ENCODE measurements around the gene C2CD4A.

Gene C2CD4A

DNA sequence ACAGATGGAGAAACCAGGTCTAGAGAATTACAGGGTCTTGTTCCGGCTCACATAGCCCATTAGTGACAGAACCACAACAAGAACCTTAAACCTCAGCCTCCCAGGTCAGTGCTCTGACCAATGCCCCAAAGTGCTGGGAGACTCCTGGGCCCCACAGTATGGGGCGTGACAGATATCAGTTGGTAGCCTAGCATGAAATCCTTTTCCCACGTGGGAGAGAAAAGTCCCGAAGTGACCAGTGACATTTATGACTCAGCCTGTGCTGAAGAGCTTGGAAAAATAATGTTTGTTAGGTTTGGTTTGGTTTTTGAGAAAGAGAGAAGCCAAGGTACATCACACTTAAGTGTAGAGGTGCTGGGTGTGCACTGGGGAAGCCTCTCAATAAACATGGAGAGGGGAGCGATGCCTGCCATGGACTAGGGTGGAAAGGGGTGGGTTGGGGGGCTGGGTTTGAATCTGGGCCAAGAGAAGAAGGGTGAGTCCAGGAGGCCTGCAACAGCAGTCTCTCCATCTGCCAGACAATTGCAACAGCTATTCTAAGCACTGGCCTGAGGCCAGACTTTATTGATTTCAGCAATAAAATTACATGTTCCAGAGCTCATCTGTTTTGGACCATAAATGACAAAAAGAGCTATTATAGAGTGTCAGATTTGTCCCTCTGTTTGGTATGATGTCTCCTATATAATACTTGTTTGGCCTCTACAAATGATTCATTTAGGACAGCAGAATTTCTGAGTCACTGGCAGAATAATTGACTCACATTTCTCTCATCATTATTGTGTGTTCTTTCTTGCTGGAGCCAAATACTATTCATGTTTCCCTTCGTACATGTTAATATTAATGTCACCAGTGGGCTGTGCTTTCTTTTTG lies 43.4 kb downstream of the C2CD4A start:
- H3K9me2 ChIP-seq (replicated peaks; ENCODE audit: low read depth, low read length), result no peaks in the 10 kb centered on the region
- no peaks in the 10 kb centered on the region for H3K79me2 ChIP-seq (ENCODE audit: insufficient read depth, low read length)
- no peaks in the 10 kb centered on the region for H3K27me3 ChIP-seq (ENCODE audit: insufficient read depth, low read length, poor library complexity, severe bottlenecking)
- H2AFZ ChIP-seq (ENCODE audit: low read length), result no peak overlapping the region
- no peak overlapping the region for H3K4me3 ChIP-seq (ENCODE audit: low read length, poor library complexity, severe bottlenecking)
- H3F3A ChIP-seq (ENCODE audit: low read depth), result no peaks in the 10 kb centered on the region
- no peaks in the 10 kb centered on the region for H4K20me1 ChIP-seq (ENCODE audit: insufficient read depth, low read length, poor library complexity, severe bottlenecking)
- H3K9me3 ChIP-seq (ENCODE audit: insufficient read depth, low read depth, low read length), result no peaks in the 10 kb centered on the region
- no peak overlapping the region for H3K9ac ChIP-seq (ENCODE audit: low read depth, low read length, poor library complexity, severe bottlenecking)
- no peak overlapping the region for H3K4me2 ChIP-seq (ENCODE audit: low read depth, low read length, poor library complexity, severe bottlenecking)
- H3K36me3 ChIP-seq (ENCODE audit: insufficient read depth, low read length), result no peaks in the 10 kb centered on the region
- no peak for TF ChIP-seq CTCF (conservative IDR thresholded peaks at IDR 0.05; ENCODE audit: low read length)
- no peak for TF ChIP-seq EZH2phosphoT487 (IDR thresholded peaks at IDR 0.05; ENCODE audit: borderline replicate concordance)
- H3K4me1 ChIP-seq (ENCODE audit: insufficient read depth, low read length, poor library complexity, severe bottlenecking), result no peaks in the 10 kb centered on the region

- TF ChIP-seq CTCF (conservative IDR thresholded peaks at IDR 0.05; ENCODE audit: low read length) (no peak), EZH2phosphoT487 (IDR thresholded peaks at IDR 0.05; ENCODE audit: borderline replicate concordance) (no peak)
- H3K9me3 ChIP-seq (ENCODE audit: insufficient read depth, low read depth, low read length), result no peaks in the 10 kb centered on the region
- no peaks in the 10 kb centered on the region for H3K36me3 ChIP-seq (ENCODE audit: insufficient read depth, low read length)
- no peaks in the 10 kb centered on the region for H3K4me1 ChIP-seq (ENCODE audit: insufficient read depth, low read length, poor library complexity, severe bottlenecking)
- H3K9ac ChIP-seq (ENCODE audit: low read depth, low read length, poor library complexity, severe bottlenecking), result no peak overlapping the region
- H3F3A ChIP-seq (ENCODE audit: low read depth), result no peaks in the 10 kb centered on the region
- no peak overlapping the region for H3K4me2 ChIP-seq (ENCODE audit: low read depth, low read length, poor library complexity, severe bottlenecking)
- H3K79me2 ChIP-seq (ENCODE audit: insufficient read depth, low read length), result no peaks in the 10 kb centered on the region
- no peak overlapping the region for H2AFZ ChIP-seq (ENCODE audit: low read length)
- no peaks in the 10 kb centered on the region for H3K9me2 ChIP-seq (replicated peaks; ENCODE audit: low read depth, low read length)
- no peaks in the 10 kb centered on the region for H3K27me3 ChIP-seq (ENCODE audit: insufficient read depth, low read length, poor library complexity, severe bottlenecking)
- H4K20me1 ChIP-seq (ENCODE audit: insufficient read depth, low read length, poor library complexity, severe bottlenecking), result no peaks in the 10 kb centered on the region
- no peak overlapping the region for H3K4me3 ChIP-seq (ENCODE audit: low read length, poor library complexity, severe bottlenecking)
Observed at GRCh38 chr15:62112081-62112480, 45.3 kb downstream of the C2CD4A start.

- no peaks in the 10 kb centered on the region for H3K36me3 ChIP-seq (ENCODE audit: insufficient read depth, low read length)
- H2AFZ ChIP-seq (ENCODE audit: low read length), result no peak overlapping the region
- no peaks in the 10 kb centered on the region for H3F3A ChIP-seq (ENCODE audit: low read depth)
- no peaks in the 10 kb centered on the region for H3K9me2 ChIP-seq (replicated peaks; ENCODE audit: low read depth, low read length)
- H3K4me1 ChIP-seq (ENCODE audit: insufficient read depth, low read length, poor library complexity, severe bottlenecking), result no peaks in the 10 kb centered on the region
- no peak overlapping the region for H3K4me2 ChIP-seq (ENCODE audit: low read depth, low read length, poor library complexity, severe bottlenecking)
- H3K79me2 ChIP-seq (ENCODE audit: insufficient read depth, low read length), result no peaks in the 10 kb centered on the region
- H3K4me3 ChIP-seq (ENCODE audit: low read length, poor library complexity, severe bottlenecking), result no peak overlapping the region
- H3K9ac ChIP-seq (ENCODE audit: low read depth, low read length, poor library complexity, severe bottlenecking), result no peak overlapping the region
- no peak for TF ChIP-seq CTCF (conservative IDR thresholded peaks at IDR 0.05; ENCODE audit: low read length)
- TF ChIP-seq EZH2phosphoT487 (IDR thresholded peaks at IDR 0.05; ENCODE audit: borderline replicate concordance), result no peak
- H3K27me3 ChIP-seq (ENCODE audit: insufficient read depth, low read length, poor library complexity, severe bottlenecking), result no peaks in the 10 kb centered on the region
- no peaks in the 10 kb centered on the region for H3K9me3 ChIP-seq (ENCODE audit: insufficient read depth, low read depth, low read length)
- no peaks in the 10 kb centered on the region for H4K20me1 ChIP-seq (ENCODE audit: insufficient read depth, low read length, poor library complexity, severe bottlenecking)
Observed at GRCh38 chr15:62112616-62113593, 46.1 kb downstream of the C2CD4A start.

All from Loucy (cell line).